PC-9 (cell line): ENCODE results near the gene UBAP2L.

ENCODE experiments used
- EZH2 ChIP-seq: fragments of 200-600 bp; sonication (generic); IDR thresholded peaks from 2 replicates; pipeline ENCODE4 v1.8.0; 2017; ENCODE audit warnings: antibody characterized with exemption, low read depth
- TF ChIP-seq, protein P1 (sequence below): fragments of 200-600 bp; sonication (generic); conservative IDR thresholded peaks from 2 replicates; pipeline ENCODE4 v1.6.1; 2017; ENCODE audit warnings: mixed run types, antibody characterized with exemption, mild to moderate bottlenecking, moderate library complexity

GRCh38 chr1:154221278-154222001, 685 bp downstream of the UBAP2L start:
- TF ChIP-seq, protein P1, sequence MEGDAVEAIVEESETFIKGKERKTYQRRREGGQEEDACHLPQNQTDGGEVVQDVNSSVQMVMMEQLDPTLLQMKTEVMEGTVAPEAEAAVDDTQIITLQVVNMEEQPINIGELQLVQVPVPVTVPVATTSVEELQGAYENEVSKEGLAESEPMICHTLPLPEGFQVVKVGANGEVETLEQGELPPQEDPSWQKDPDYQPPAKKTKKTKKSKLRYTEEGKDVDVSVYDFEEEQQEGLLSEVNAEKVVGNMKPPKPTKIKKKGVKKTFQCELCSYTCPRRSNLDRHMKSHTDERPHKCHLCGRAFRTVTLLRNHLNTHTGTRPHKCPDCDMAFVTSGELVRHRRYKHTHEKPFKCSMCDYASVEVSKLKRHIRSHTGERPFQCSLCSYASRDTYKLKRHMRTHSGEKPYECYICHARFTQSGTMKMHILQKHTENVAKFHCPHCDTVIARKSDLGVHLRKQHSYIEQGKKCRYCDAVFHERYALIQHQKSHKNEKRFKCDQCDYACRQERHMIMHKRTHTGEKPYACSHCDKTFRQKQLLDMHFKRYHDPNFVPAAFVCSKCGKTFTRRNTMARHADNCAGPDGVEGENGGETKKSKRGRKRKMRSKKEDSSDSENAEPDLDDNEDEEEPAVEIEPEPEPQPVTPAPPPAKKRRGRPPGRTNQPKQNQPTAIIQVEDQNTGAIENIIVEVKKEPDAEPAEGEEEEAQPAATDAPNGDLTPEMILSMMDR = no peak
- no peak for TF ChIP-seq EZH2
